Measurements from ENCODE around the gene PSMB11. TPM values are rescaled to one million over a fixed set of nuclear protein-coding genes. Genes with fewer than 3 reads are reported as not detected.
A peak's percentile ranks its signal among the peaks of the same experiment; 100 is the strongest.

The PSMB11 gene
- total RNA-seq, 1 experiment from 2014 or later: not detected

- H3K79me2 ChIP-seq (ENCODE audit: low read depth): no peaks in the 10 kb centered on the region
- peak overlapping the region; percentile 90; the same call in 1 of the 2 replicates for H3K4me2 ChIP-seq
- H3K9me2 ChIP-seq (ENCODE audit: insufficient read depth): no peaks in the 10 kb centered on the region
- intact Hi-C loops (cut with micrococcal nuclease; ENCODE audit: unreplicated experiment): loop anchor here (2.0 to 5.0 kb wide), 3 partner anchors 128 to 1138 kb away; partner anchors contain the start of gene PRMT5
- DNase-seq: no peak
- no peak overlapping the region for H3K27ac ChIP-seq
- H3K9me3 ChIP-seq (ENCODE audit: insufficient read depth, low read depth): no peaks in the 10 kb centered on the region
- POLR2A ChIA-PET (ENCODE audit: unreplicated experiment): no interaction called here
- 0 out of 2 replicates have a peak, but pooled peaks cover 7% of the 10 kb centered on the region for H3K36me3 ChIP-seq (ENCODE audit: low read depth)
- CTCF ChIA-PET: interaction anchor here (0.5 to 1.0 kb wide), 4 partner anchors 13 to 61 kb away, joined by 3 to 4 read pairs (median 4); no protein-coding TSS in a partner anchor
- TF ChIP-seq EZH2 (IDR thresholded peaks at IDR 0.05; ENCODE audit: low read depth) (no peak), CTCF (conservative IDR thresholded peaks at IDR 0.05) (no peak)
- peaks cover 8% of the 10 kb centered on the region; the same call in 1 of the 2 replicates for H3K4me1 ChIP-seq (replicated peaks; ENCODE audit: insufficient read depth)
- H2AFZ ChIP-seq: no peak overlapping the region
- no TSS peak for BruUV-seq (replicated peaks)
- peaks cover 33% of the 10 kb centered on the region for H3F3A ChIP-seq (ENCODE audit: insufficient read depth, low read depth)
- H4K20me1 ChIP-seq (ENCODE audit: insufficient read depth): no peaks in the 10 kb centered on the region
- H3K27me3 ChIP-seq (ENCODE audit: insufficient read depth, low read depth): no peaks in the 10 kb centered on the region
- no peak overlapping the region for H3K4me3 ChIP-seq
Measured at GRCh38 chr14:23055621-23056144, 13.7 kb downstream of the PSMB11 start.

GRCh38 chr14:23056145-23056955 is 14.3 kb downstream of the PSMB11 start:
- H3K4me1 ChIP-seq (replicated peaks; ENCODE audit: insufficient read depth): peaks cover 8% of the 10 kb centered on the region; the same call in 1 of the 2 replicates
- no peaks in the 10 kb centered on the region for H3K79me2 ChIP-seq (ENCODE audit: low read depth)
- H3K27me3 ChIP-seq (ENCODE audit: insufficient read depth, low read depth): no peaks in the 10 kb centered on the region
- DNase-seq: peak; percentile 60 to 71
- TF ChIP-seq CTCF (conservative IDR thresholded peaks at IDR 0.05): peak; percentile 75
- TF ChIP-seq EZH2 (IDR thresholded peaks at IDR 0.05; ENCODE audit: low read depth): no peak
- H3K4me2 ChIP-seq: peak overlapping the region; percentile 90
- H3K36me3 ChIP-seq (ENCODE audit: low read depth): 0 out of 2 replicates have a peak, but pooled peaks cover 9% of the 10 kb centered on the region
- peak overlapping the region; percentile 31; the same call in 1 of the 2 replicates for H2AFZ ChIP-seq
- H4K20me1 ChIP-seq (ENCODE audit: insufficient read depth): no peaks in the 10 kb centered on the region
- peaks cover 37% of the 10 kb centered on the region for H3F3A ChIP-seq (ENCODE audit: insufficient read depth, low read depth)
- POLR2A ChIA-PET (ENCODE audit: unreplicated experiment): no interaction called here
- CTCF ChIA-PET: interaction anchor here (0.8 to 1.0 kb wide), 2 partner anchors 13 to 50 kb away, joined by 3 to 4 read pairs; no protein-coding TSS in a partner anchor
- intact Hi-C loops (cut with micrococcal nuclease; ENCODE audit: unreplicated experiment): loop anchor here (2.0 to 5.0 kb wide), 3 partner anchors 129 to 1139 kb away; partner anchors contain the start of gene PRMT5
- no peaks in the 10 kb centered on the region for H3K9me3 ChIP-seq (ENCODE audit: insufficient read depth, low read depth)
- BruUV-seq (replicated peaks): TSS peak; percentile 17
- peak overlapping the region; percentile 64; the same call in 1 of the 2 replicates for H3K4me3 ChIP-seq
- no peaks in the 10 kb centered on the region for H3K9me2 ChIP-seq (ENCODE audit: insufficient read depth)
- H3K27ac ChIP-seq: no peak overlapping the region

- Histone ChIP-seq H3K27me3 (ENCODE audit: insufficient read depth, low read depth) (no peaks in the 10 kb centered on the region), H3F3A (ENCODE audit: insufficient read depth, low read depth) (peaks cover 42% of the 10 kb centered on the region), H3K79me2 (ENCODE audit: low read depth) (no peaks in the 10 kb centered on the region), H3K4me1 (replicated peaks; ENCODE audit: insufficient read depth) (peaks cover 17% of the 10 kb centered on the region), H3K4me3 (peak within 1 kb of the TSS; percentile 64), H3K36me3 (ENCODE audit: low read depth) (0 out of 2 replicates have a peak, but pooled peaks cover 9% of the 10 kb centered on the region), H3K4me2 (peak within 1 kb of the TSS; percentile 90), H2AFZ (peak within 1 kb of the TSS; percentile 58), H3K9me3 (ENCODE audit: insufficient read depth, low read depth) (no peaks in the 10 kb centered on the region), H3K27ac (no peak within 1 kb of the TSS), H3K9me2 (ENCODE audit: insufficient read depth) (no peaks in the 10 kb centered on the region), H4K20me1 (ENCODE audit: insufficient read depth) (no peaks in the 10 kb centered on the region)
- ChIA-PET POLR2A (ENCODE audit: unreplicated experiment) (interaction anchor here (1.0 kb wide), 1 partner anchor 38 kb away, joined by 4 read pairs; the partner anchor contains the start of gene ACIN1), CTCF (interaction anchor here (0.5 to 1.2 kb wide), 8 partner anchors 11 to 1069 kb away, joined by 3 to 6 read pairs (median 4); partner anchors contain the start of genes AJUBA and HAUS4)
- DNase-seq: peak; percentile 40 to 78
- BruUV-seq (replicated peaks): no TSS peak
- intact Hi-C loops (cut with micrococcal nuclease; ENCODE audit: unreplicated experiment): loop anchor here (2.0 to 5.0 kb wide), 3 partner anchors 130 to 1140 kb away; partner anchors contain the start of gene PRMT5
- TF ChIP-seq CTCF (conservative IDR thresholded peaks at IDR 0.05) (no peak), EZH2 (IDR thresholded peaks at IDR 0.05; ENCODE audit: low read depth) (no peak)
Measured at GRCh38 chr14:23056956-23057756, 15.1 kb downstream of the PSMB11 start, which contains the start of gene CDH24. Gene CDH24, minus strand, starts transcription at chr14:23057520. Its CDS starts 1,787 bp downstream, at chr14:23055733.
